BLaER1 treated with 17β-estradiol and CSF1 and Interleukin-3, amounts not matched to agents 10 nM and 100 nM (cell line): ENCODE results near the gene SLC30A2.

Experiments used
- H3K27ac ChIP-seq, 11 experiments: shearing (Covaris generic); formaldehyde crosslinking; 2 replicates each; pipeline ENCODE4 v1.8.1; 2022
- H3K27me3 ChIP-seq, 11 experiments: shearing (Covaris generic); formaldehyde crosslinking; 2 replicates each; pipeline ENCODE4 v1.8.1; 2022
- H3K36me3 ChIP-seq, 11 experiments: shearing (Covaris generic); formaldehyde crosslinking; 2 replicates each; pipeline ENCODE4 v1.8.1; 2022
- H3K4me1 ChIP-seq, 10 experiments: shearing (Covaris generic); formaldehyde crosslinking; 2 replicates each; pipeline ENCODE4 v1.8.1; 2022
- H3K4me2 ChIP-seq, 11 experiments: shearing (Covaris generic); formaldehyde crosslinking; 2 replicates each; pipeline ENCODE4 v1.8.1; 2022
- H3K4me3 ChIP-seq, 10 experiments: shearing (Covaris generic); formaldehyde crosslinking; 2 replicates each; pipeline ENCODE4 v1.8.1; 2022
- H3K9ac ChIP-seq, 11 experiments: shearing (Covaris generic); formaldehyde crosslinking; 2 replicates each; pipeline ENCODE4 v1.8.1; 2022
- H3K9me3 ChIP-seq, 11 experiments: shearing (Covaris generic); formaldehyde crosslinking; replicated peaks in 1 of 11; 2 replicates each; pipeline ENCODE4 v1.8.1; 2022
- H4K20me1 ChIP-seq, 11 experiments: shearing (Covaris generic); formaldehyde crosslinking; 2 replicates each; pipeline ENCODE4 v1.8.1; 2022
- Cebpa-rat ChIP-seq, 11 experiments: shearing (Covaris generic); IDR thresholded peaks; 2 replicates each; pipeline ENCODE4 v1.8.1; 2022

The SLC30A2 gene

DNA sequence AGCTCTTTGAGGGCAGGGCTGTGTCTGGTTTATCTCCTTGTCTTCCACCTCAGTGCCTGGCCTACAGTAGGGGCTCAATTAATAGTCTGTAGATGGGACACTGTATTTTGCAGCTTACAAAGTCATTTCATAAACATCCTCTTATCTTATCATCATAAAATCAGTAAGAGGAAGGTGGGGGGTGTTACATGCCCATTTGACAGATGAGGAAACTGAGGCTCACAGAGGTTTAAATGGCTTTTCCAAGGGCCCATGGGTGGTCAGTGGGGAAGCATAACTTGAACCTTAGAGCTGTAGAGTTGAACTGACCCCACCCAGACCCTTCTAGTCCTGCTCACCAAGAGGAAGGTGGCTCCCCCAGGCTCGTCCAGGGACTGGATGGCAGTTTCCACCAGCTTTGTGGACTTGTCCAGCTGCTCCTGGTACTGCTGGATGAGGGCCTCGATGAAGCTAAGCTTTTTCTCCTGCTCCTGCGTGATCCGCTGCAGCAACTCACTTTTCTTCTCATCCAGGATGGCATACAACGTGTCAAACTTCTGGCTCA, 12.2 kb upstream of the SLC30A2 start:
- TF ChIP-seq Cebpa-rat (IDR thresholded peaks at IDR 0.05) = no peak
- Histone ChIP-seq H3K27me3 (no peaks in the 10 kb centered on the region), H3K4me3 (no peak overlapping the region), H3K4me2 (no peak overlapping the region), H3K27ac (no peak overlapping the region), H3K36me3 (no peaks in the 10 kb centered on the region), H3K9ac (no peak overlapping the region), H4K20me1 (no peaks in the 10 kb centered on the region), H3K9me3 (no peaks in the 10 kb centered on the region), H3K4me1 (peaks cover 6 to 12% (median 9%) of the 10 kb centered on the region in 10 experiments; a peak in 19 of 20 replicates)

DNA sequence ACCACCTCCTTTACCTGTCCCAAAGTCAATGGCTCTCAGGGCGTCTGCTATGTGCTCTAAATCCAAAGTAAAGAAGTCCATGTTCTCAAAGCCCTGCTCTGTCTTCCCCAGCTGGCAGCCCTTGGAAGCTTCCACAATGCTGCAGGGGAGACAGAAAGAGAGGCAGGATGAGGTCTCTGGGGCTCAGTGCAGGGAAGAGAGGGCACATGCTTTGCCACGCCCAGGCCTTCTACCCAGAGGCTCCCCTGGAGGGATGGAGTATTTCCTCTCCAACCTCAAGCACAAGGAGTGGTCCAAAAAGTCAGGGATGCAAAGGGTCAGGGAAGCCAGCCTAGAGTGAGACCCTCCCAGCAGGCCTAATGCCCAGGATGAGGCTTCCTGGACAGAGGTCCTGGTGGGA, 11.3 kb upstream of the SLC30A2 start:
- H3K9ac ChIP-seq = no peak overlapping the region
- H3K27me3 ChIP-seq = no peaks in the 10 kb centered on the region
- H3K4me1 ChIP-seq = peaks cover 6 to 12% (median 9%) of the 10 kb centered on the region in 10 experiments; a peak in 19 of 20 replicates
- TF ChIP-seq Cebpa-rat (IDR thresholded peaks at IDR 0.05) = no peak
- no peaks in the 10 kb centered on the region for H4K20me1 ChIP-seq
- H3K36me3 ChIP-seq = no peaks in the 10 kb centered on the region
- H3K4me2 ChIP-seq = no peak overlapping the region
- no peak overlapping the region for H3K27ac ChIP-seq
- no peak overlapping the region for H3K4me3 ChIP-seq
- H3K9me3 ChIP-seq = no peaks in the 10 kb centered on the region

DNA sequence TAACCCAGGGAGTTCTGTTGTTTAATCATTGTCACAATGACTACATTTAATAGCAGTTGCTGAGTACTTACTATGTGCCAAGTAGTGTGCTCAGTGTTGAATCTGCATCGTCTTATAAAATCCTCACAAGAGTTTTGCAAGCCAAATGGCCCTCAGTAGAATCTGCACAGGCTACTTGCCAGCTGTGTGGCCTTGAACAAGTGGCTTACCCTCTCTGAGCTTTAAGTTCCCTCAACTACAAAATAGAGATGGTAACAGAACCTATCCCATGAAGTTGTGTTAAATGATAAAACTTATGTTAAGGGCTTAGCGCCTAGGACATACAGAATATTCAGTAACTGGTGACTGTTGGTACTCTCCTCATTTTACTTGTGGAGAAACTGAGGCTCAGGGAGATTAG, 9.1 kb upstream of the SLC30A2 start:
- TF ChIP-seq Cebpa-rat (IDR thresholded peaks at IDR 0.05) = no peak
- Histone ChIP-seq H3K9ac (no peak overlapping the region), H3K4me2 (no peak overlapping the region), H3K4me3 (no peak overlapping the region), H3K9me3 (no peaks in the 10 kb centered on the region), H3K27ac (no peak overlapping the region), H4K20me1 (no peaks in the 10 kb centered on the region; a peak in 1 of 22 replicates), H3K4me1 (peaks cover 6 to 12% (median 9%) of the 10 kb centered on the region in 10 experiments; a peak in 19 of 20 replicates), H3K36me3 (no peaks in the 10 kb centered on the region), H3K27me3 (peaks cover 0 to 5% (median 0%) of the 10 kb centered on the region in 11 experiments; a peak in 3 of 22 replicates)

DNA sequence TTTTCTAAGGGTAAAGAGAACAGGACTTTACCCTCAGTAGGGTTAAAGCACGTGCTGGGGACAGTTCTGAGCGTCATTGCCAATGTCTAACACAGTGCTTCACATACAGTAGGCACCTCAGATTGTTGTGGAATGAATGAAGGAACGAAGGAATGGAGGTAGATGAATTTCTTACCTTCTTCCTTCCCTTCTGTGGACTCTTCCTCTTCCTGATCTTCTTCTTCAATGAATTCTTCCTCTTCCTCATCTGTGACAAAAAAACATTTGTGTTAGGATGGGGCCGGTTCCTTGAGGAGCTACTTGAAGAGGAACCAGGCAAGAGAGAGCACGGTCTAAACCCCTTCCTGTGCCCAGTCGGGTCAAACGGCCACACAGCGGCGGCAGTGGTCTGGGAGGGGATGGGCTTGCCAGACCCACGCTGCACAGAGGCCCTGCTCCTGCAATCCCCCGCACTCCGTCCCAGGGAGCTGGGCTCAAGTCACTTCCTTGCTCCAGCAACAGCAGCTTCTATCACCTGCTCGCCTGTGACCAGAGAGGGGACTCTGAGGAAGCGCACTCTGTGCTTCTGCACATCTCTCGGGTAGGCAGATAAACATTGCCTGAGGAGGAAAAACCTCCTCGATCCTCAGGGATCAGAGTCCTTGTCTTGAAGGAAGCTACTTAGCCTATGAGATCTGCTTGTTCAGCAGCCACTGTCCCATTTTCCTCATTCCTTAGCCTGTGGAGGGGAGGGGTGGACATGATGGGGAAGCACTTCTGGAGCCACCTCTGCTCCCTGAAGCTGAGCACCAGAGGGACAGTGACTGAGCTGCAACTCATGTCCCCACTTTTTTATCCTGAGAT, 8.0 kb upstream of the SLC30A2 start:
- peaks cover 6 to 19% (median 9%) of the 10 kb centered on the region in 10 experiments; a peak in 19 of 20 replicates for H3K4me1 ChIP-seq
- H3K9ac ChIP-seq = no peak overlapping the region
- H3K9me3 ChIP-seq = no peaks in the 10 kb centered on the region
- no peaks in the 10 kb centered on the region for H3K36me3 ChIP-seq
- no peak overlapping the region for H3K4me3 ChIP-seq
- TF ChIP-seq Cebpa-rat (IDR thresholded peaks at IDR 0.05) = no peak
- H3K4me2 ChIP-seq = peak overlapping the region; percentile 9 to 68 (median 54); a peak in 19 of 22 replicates
- no peaks in the 10 kb centered on the region; a peak in 1 of 22 replicates for H4K20me1 ChIP-seq
- H3K27ac ChIP-seq = no peak overlapping the region
- H3K27me3 ChIP-seq = peaks cover 0 to 12% (median 7%) of the 10 kb centered on the region in 11 experiments; a peak in 13 of 22 replicates

DNA sequence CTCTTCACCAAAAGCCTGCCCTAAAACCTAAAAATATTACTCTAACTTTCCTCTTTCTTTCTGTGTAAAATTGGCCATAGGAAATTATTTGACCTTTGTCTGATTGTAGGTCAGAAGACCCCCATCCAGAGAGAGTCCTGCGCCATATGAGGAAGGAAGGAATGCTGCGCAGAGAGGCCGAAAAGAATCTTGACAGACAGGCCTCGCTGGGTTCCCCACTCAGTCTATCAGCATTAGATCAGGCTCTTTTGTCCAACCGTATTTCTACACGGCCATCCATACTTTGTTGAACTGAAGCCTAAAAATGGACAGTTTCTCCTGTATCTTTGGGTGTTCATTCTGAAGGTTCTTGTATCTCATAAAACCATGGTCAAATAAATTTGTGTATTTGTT, 4.3 kb upstream of the SLC30A2 start:
- Histone ChIP-seq H3K9ac (no peak overlapping the region), H3K27me3 (peaks cover 35 to 49% (median 44%) of the 10 kb centered on the region in 11 experiments), H3K9me3 (no peaks in the 10 kb centered on the region), H3K4me1 (peaks cover 6 to 19% (median 9%) of the 10 kb centered on the region in 10 experiments; a peak in 19 of 20 replicates), H3K27ac (no peak overlapping the region), H3K36me3 (no peaks in the 10 kb centered on the region), H3K4me2 (no peak overlapping the region), H4K20me1 (peaks cover 0 to 14% (median 0%) of the 10 kb centered on the region in 11 experiments; a peak in 6 of 22 replicates), H3K4me3 (no peak overlapping the region)
- TF ChIP-seq Cebpa-rat (IDR thresholded peaks at IDR 0.05) = no peak

DNA sequence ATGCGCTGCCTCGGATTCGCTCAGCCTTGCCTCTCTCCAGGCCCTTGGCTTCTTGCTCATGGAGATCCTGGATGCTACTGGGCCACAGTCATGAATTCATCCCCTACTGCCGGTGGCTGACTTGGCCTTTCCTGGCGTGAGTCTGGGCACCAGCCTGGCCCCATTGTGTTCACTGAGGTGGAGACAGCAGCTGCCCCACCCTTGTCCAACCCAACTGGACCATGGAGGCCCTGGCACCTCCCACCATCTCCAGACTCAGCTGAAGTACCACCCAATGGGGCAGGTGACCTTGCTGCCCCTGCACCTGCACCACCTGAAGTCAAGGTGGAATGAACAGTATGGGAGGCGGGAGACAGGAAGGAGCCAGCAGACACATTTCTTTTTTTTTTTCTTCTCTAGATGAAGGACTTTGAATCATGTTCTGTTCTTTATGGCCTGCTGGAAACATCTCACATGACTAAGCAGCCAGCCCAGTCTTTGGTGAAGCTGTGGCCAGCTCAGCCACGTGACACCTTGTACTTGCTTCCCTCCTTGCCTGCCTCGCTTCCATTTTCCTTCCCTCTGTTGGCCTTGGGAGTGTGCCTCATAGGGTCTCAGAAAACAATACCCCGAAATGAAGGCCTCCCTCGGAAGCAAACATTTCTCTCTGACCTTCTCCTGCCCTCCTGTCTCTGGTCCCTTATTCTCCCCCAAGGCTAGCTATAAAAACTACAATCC, 3.8 kb upstream of the SLC30A2 start:
- Histone ChIP-seq H3K4me3 (no peak overlapping the region), H3K9me3 (no peaks in the 10 kb centered on the region), H3K27ac (no peak overlapping the region), H3K4me2 (peak overlapping the region in 2 of 11 experiments; percentile 27 to 48; a peak in 3 of 22 replicates), H3K9ac (no peak overlapping the region), H3K4me1 (peaks cover 6 to 19% (median 9%) of the 10 kb centered on the region in 10 experiments; a peak in 19 of 20 replicates), H3K36me3 (no peaks in the 10 kb centered on the region), H3K27me3 (peaks cover 40 to 55% (median 50%) of the 10 kb centered on the region in 11 experiments), H4K20me1 (peaks cover 0 to 16% (median 0%) of the 10 kb centered on the region in 11 experiments; a peak in 6 of 22 replicates)
- no peak for TF ChIP-seq Cebpa-rat (IDR thresholded peaks at IDR 0.05)

DNA sequence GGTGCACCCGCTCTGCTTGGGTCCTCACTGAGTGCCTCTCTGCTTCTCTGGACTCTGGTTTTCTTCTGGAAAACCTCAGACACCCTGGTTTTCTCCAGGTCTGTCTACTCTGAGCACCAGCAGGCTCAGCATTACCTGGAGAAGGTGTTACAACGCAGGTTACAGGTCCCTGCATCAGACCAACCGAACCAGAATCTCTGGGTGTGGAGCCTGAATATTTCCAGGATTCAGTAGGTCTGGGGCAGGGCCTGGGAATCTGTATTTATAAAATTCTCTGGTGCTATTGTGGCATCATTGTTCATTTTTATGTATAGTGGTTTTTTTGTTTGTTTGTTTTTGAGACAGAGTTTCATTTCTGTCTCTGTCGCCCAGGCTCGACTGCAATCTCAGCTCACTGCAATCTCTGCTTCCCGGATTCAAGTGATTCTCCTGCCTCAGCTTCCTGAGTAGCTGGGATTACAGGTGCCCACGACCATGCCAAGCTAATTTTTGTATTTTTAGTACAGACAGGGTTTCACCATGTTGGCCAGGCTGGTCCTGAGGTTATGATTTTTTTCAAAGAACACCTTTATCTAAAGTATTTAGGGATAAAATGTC, 1.5 kb upstream of the SLC30A2 start:
- Histone ChIP-seq H3K4me3 (no peak overlapping the region), H3K9me3 (no peaks in the 10 kb centered on the region), H3K27ac (no peak overlapping the region), H3K4me1 (peaks cover 0 to 9% (median 0%) of the 10 kb centered on the region in 10 experiments; a peak in 4 of 20 replicates), H3K9ac (no peak overlapping the region), H3K27me3 (peaks cover 51 to 78% (median 70%) of the 10 kb centered on the region in 11 experiments), H3K4me2 (no peak overlapping the region), H4K20me1 (peaks cover 0 to 16% (median 0%) of the 10 kb centered on the region in 11 experiments; a peak in 6 of 22 replicates), H3K36me3 (no peaks in the 10 kb centered on the region)
- TF ChIP-seq Cebpa-rat (IDR thresholded peaks at IDR 0.05) = no peak

DNA sequence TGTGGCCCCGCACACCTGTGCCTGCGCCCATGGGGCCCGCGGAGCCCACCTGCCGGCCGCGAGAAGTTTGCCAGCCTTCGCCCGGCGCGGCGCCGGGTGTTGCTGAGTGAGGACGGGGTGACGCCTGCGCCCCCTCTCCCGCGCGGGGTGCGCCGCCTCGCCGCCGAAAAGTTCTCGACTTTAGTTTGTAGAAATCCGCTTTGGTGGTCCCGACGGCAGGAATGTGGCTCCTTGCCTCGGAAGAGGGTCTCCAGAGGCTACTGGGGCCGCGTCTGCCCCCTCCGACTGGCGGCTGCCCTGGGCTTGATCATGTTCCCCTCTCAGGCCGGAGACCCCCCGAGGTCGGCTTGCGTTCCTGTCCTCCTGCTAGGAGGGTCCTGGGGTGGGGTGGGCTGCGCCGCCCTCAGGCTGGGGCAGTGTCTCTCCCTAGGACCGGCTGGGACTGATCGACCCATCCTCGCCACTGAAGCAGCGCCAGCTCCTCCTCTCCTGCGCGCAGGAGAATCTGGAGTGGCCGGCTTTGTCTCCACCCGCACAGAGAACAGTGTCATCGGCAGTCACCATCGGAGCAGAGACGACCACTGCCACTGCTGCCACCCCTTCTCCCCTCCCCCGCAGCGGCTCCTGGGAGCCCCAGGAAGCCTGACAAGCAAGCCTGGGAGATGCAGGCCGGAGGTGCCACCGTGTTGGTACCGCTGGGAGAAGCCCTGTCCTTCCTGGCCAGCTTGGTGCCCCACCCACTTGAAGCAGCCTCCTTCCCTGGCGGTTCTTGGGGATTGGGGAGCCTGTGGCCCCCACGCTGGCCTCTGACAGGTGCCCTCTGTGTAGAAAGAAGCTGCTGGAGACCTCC, 553 bp upstream of the SLC30A2 start:
- H3K9me3 ChIP-seq = no peaks in the 10 kb centered on the region
- no peak overlapping the region for H3K27ac ChIP-seq
- H3K4me2 ChIP-seq = no peak overlapping the region
- no peak overlapping the region for H3K9ac ChIP-seq
- no peaks in the 10 kb centered on the region for H3K36me3 ChIP-seq
- peaks cover 0 to 16% (median 0%) of the 10 kb centered on the region in 11 experiments; a peak in 6 of 22 replicates for H4K20me1 ChIP-seq
- H3K27me3 ChIP-seq = peaks cover 51 to 83% (median 70%) of the 10 kb centered on the region in 11 experiments
- no peak for TF ChIP-seq Cebpa-rat (IDR thresholded peaks at IDR 0.05)
- H3K4me1 ChIP-seq = peaks cover 0 to 9% (median 0%) of the 10 kb centered on the region in 10 experiments; a peak in 4 of 20 replicates
- no peak overlapping the region for H3K4me3 ChIP-seq
